HG02759 (cell line): ENCODE measurements around the gene SLC6A3.

Experiments
- ATAC-seq: cut with Tn5 transposase; IDR thresholded peaks from one replicate; pipeline ENCODE4 v1.9.1; 2021; ENCODE audit warnings: mild to moderate bottlenecking, moderate library complexity; ENCODE audit not compliant: unreplicated experiment

The SLC6A3 gene

GRCh38 chr5:1356873-1357787 lies 88.1 kb downstream of the SLC6A3 start:
- ATAC-seq = no peak

- ATAC-seq = no peak
These were observed 90.7 kb downstream of the SLC6A3 start for GRCh38 chr5:1354576-1354975.

GRCh38 chr5:1352231-1353219 lies 92.7 kb downstream of the SLC6A3 start:
- ATAC-seq = no peak

GRCh38 chr5:1351156-1351555 lies 94.1 kb downstream of the SLC6A3 start:
- no peak for ATAC-seq

- ATAC-seq = no peak
These were observed 96.0 kb downstream of the SLC6A3 start for GRCh38 chr5:1349246-1349645.

- ATAC-seq = no peak
These were observed 96.3 kb downstream of the SLC6A3 start for GRCh38 chr5:1348986-1349245.

- ATAC-seq = no peak
These were observed 97.7 kb downstream of the SLC6A3 start for GRCh38 chr5:1347571-1347970.

- no peak for ATAC-seq
These were observed 98.4 kb downstream of the SLC6A3 start for GRCh38 chr5:1346627-1347440.

GRCh38 chr5:1345876-1346626 lies 99.2 kb downstream of the SLC6A3 start:
- no peak for ATAC-seq

- ATAC-seq = peak; percentile 87
These were observed 100.0 kb downstream of the SLC6A3 start, which contains the start of gene CLPTM1L for GRCh38 chr5:1344975-1345838. TSS of gene CLPTM1L (minus strand) at chr5:1345099. CDS start at chr5:1344841, 258 bp downstream.

- peak; percentile 32 for ATAC-seq
These were observed 101.0 kb downstream of the SLC6A3 start for GRCh38 chr5:1343931-1344901.

- no peak for ATAC-seq
These were observed 101.9 kb downstream of the SLC6A3 start for GRCh38 chr5:1343315-1343751.
